Body of pancreas (tissue), 4 donors: Measurements from ENCODE around the gene GPR108.

ENCODE experiments used
- POLR2A ChIP-seq, 3 donors: fragments of 450-650 bp; IDR thresholded peaks; one replicate each; pipeline ENCODE4 v1.6.1; 2016; ENCODE audit warnings: antibody characterized with exemption in 3 of 3, mild to moderate bottlenecking in 2 of 3
- TF ChIP-seq, protein P1 (sequence below), 7 experiments: fragments of 450-650 bp in 4 of 7; fragments of 200-600 bp in 3 of 7; sonication (generic) in 3 of 7; IDR thresholded peaks; one replicate each; pipeline ENCODE4 v1.5.1; 2016 to 2019; ENCODE audit warnings: antibody characterized with exemption in 7 of 7

DNA sequence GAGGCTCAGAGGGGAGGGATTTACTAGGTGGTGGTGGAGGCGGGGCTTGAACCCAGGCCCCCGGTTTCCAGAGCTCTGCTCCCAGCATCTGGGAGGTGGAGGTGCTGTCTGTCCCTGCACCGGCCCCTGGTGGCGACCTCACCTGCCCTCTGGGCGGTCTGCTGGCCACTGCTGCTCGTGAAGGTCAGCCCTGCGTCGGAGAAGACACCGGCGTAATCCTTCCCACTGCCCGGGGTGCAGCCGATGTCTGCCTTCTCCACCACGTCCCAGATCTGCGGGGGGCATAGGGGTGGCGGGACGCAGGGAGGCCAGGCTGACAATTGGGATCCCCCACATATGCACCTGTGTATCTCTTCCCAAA is 29.7 kb downstream of the GPR108 start:
- no peak for TF ChIP-seq POLR2A (IDR thresholded peaks at IDR 0.05)
- TF ChIP-seq, protein P1, sequence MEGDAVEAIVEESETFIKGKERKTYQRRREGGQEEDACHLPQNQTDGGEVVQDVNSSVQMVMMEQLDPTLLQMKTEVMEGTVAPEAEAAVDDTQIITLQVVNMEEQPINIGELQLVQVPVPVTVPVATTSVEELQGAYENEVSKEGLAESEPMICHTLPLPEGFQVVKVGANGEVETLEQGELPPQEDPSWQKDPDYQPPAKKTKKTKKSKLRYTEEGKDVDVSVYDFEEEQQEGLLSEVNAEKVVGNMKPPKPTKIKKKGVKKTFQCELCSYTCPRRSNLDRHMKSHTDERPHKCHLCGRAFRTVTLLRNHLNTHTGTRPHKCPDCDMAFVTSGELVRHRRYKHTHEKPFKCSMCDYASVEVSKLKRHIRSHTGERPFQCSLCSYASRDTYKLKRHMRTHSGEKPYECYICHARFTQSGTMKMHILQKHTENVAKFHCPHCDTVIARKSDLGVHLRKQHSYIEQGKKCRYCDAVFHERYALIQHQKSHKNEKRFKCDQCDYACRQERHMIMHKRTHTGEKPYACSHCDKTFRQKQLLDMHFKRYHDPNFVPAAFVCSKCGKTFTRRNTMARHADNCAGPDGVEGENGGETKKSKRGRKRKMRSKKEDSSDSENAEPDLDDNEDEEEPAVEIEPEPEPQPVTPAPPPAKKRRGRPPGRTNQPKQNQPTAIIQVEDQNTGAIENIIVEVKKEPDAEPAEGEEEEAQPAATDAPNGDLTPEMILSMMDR (IDR thresholded peaks at IDR 0.05), result no peak
